HepG2 (cell line): ENCODE data around the gene MAGI1.

Experiments used
- CAMTA2 ChIP-seq: sonication (generic); formaldehyde crosslinking; IDR thresholded peaks from 2 replicates; pipeline ENCODE4 v1.4.0; 2020; ENCODE audit warnings: mild to moderate bottlenecking, missing genetic modification reagents, borderline replicate concordance
- MEIS1 ChIP-seq: sonication (generic); formaldehyde crosslinking; IDR thresholded peaks from 2 replicates; pipeline ENCODE4 v1.9.0; 2021; ENCODE audit warnings: mild to moderate bottlenecking, missing genetic modification reagents, moderate library complexity, borderline replicate concordance
- PHF8 ChIP-seq: sonication (generic); formaldehyde crosslinking; IDR thresholded peaks from 2 replicates; pipeline ENCODE4 v1.5.0; 2020; ENCODE audit warnings: missing genetic modification reagents
- POLR2A ChIP-seq, 2 experiments: IDR thresholded peaks; 2 replicates each; pipeline ENCODE4 v1.6.1; 2011; ENCODE audit warnings: low read depth in 2 of 2, low read length in 2 of 2, mild to moderate bottlenecking in 1 of 2, moderate library complexity in 1 of 2; ENCODE audit not compliant: insufficient read depth in 1 of 2
- TBP ChIP-seq: sonication (generic); formaldehyde crosslinking; IDR thresholded peaks from 2 replicates; pipeline ENCODE4 v1.5.0; 2020; ENCODE audit warnings: missing genetic modification reagents
- ZNF253 ChIP-seq: sonication (generic); formaldehyde crosslinking; IDR thresholded peaks from 2 replicates; pipeline ENCODE4 v1.8.0; 2022; ENCODE audit warnings: mild to moderate bottlenecking, missing genetic modification reagents, borderline replicate concordance
- TF ChIP-seq, protein P1 (sequence below): sonication (generic); formaldehyde crosslinking; IDR thresholded peaks from 2 replicates; pipeline ENCODE4 v1.5.0; 2020; ENCODE audit warnings: mild to moderate bottlenecking, missing genetic modification reagents, moderate library complexity

DNA sequence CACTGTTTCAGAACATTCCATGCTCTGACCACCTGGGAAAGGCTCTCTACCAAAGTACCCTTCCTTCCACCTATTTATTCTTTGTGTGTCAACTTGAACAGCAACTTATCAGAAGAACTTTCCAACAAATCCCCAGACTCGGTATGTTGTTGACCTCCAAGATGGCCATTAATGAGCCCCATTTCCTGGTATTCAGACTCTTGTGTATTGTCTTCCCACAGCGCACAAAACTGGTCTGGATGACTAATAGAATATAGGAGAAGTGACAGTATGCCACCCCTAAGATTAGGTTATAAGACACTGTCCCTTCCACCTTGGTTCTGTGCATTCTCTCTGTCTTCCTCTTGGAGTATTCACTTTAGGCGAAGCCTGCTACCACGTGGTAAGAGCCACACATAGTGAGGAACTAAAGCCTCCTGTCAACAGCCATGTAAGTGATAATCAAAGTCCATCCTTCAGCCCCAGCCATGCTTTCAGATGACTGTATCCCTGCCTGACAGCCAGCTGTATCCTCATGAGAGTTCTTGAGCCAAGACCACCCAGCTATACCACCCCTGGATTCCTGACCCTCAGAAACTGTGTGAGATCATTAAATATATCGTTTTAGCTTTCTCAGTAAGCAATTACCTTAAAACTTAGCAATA is 481.7 kb downstream of the MAGI1 start:
- TF ChIP-seq, protein P1, sequence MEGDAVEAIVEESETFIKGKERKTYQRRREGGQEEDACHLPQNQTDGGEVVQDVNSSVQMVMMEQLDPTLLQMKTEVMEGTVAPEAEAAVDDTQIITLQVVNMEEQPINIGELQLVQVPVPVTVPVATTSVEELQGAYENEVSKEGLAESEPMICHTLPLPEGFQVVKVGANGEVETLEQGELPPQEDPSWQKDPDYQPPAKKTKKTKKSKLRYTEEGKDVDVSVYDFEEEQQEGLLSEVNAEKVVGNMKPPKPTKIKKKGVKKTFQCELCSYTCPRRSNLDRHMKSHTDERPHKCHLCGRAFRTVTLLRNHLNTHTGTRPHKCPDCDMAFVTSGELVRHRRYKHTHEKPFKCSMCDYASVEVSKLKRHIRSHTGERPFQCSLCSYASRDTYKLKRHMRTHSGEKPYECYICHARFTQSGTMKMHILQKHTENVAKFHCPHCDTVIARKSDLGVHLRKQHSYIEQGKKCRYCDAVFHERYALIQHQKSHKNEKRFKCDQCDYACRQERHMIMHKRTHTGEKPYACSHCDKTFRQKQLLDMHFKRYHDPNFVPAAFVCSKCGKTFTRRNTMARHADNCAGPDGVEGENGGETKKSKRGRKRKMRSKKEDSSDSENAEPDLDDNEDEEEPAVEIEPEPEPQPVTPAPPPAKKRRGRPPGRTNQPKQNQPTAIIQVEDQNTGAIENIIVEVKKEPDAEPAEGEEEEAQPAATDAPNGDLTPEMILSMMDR (CRISPR knock-in tag): no peak
- no peak for TF ChIP-seq TBP (CRISPR knock-in tag)
- no peak for TF ChIP-seq POLR2A (IDR thresholded peaks at IDR 0.05; ENCODE audit: insufficient read depth in 1 of 2, low read depth in 2 of 2, low read length in 2 of 2)
- TF ChIP-seq MEIS1: no peak
- TF ChIP-seq PHF8 (CRISPR knock-in tag): no peak
- TF ChIP-seq CAMTA2 (CRISPR knock-in tag): no peak
- TF ChIP-seq ZNF253: no peak
